Activated CD8-positive, alpha-beta memory T cell treated with anti-CD3 and anti-CD28 coated beads for 1 hour (primary cell): ENCODE results near the gene PSMC3IP.
"Not testable (repeated sequence)": the region's sequence is repeated elsewhere in the genome, so short reads cannot be mapped to it uniquely, and the experiment has no call there.

Experiments used
- DNase-seq, 2 donors: peaks; one replicate each; pipeline ENCODE4 v3.0.0-alpha.2; 2020; ENCODE audit warnings: low read depth in 1 of 2; ENCODE audit errors: extremely low read depth in 1 of 2

The PSMC3IP gene

DNA sequence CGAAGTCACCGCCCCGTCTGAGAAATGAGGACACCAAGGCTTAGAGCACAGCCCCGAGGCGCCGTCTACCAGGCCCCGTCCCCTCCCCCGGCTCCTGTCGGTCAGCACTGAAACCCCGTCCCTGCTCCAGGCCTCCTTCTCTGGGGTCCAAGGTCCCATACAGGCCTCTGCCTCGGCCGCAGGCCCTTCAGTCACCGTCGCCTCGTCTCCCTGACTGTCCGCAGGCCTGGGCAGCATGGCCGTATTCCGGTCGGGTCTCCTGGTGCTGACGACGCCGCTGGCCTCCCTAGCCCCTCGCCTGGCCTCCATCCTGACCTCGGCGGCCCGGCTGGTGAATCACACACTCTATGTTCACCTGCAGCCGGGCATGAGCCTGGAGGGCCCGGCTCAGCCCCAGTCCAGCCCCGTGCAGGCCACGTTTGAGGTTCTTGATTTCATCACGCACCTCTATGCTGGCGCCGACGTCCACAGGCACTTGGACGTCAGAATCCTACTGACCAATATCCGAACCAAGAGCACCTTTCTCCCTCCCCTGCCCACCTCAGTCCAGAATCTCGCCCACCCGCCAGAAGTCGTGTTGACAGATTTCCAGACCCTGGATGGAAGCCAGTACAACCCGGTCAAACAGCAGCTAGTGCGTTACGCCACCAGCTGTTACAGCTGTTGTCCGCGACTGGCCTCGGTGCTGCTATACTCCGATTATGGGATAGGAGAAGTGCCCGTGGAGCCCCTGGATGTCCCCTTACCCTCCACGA lies 15.0 kb downstream of the PSMC3IP start:
- DNase-seq = no peak

DNA sequence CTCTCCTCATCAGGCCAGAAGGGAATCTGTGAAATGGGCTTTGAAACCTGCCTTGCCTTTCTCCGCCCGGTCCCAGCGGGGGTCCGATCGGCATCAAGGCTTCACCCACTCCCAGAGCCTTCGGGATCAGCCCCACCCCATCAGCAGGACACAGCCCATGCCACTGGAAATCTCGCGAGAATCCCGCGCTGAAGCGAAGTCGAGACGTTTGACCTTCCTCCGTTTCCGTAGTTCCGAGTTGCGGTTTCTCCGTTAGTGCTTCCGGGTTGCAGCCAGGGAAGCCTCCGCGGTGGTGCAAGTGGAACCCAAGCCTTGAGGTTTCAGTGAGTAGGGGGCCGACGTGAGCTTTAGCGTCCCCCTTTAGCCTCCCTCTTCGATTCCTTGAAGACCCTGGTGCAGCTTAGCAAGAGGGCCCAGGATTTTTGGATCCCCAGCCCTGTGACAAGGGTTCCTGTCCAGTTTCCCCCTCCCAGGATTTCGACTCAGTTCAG lies 15.6 kb downstream of the PSMC3IP start, which contains the start of gene COASY:
COASY (plus strand) TSS at position 252 of the 491 bp plus-strand sequence. CDS start 475 bp downstream, outside the sequence.
- DNase-seq = peak; percentile 81

DNA sequence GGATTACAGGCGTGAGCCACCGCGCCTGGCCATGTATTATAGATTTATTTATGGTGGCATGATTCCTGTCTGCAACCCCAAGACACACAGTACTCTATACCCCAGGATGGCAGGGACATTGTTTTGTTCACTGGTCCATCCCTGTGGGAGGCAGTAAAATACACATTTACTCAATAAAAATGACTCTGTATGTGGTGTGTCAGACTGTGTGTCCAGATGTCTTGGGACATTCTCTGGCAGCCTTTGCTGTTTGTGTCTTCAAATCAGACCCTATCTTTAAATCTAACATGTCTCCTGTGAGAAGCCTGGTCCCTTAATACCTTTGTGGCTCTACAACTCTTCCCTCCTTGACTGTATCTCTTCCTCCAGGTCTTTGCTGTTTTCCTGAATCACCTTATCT lies 17.3 kb downstream of the PSMC3IP start:
- no peak for DNase-seq

DNA sequence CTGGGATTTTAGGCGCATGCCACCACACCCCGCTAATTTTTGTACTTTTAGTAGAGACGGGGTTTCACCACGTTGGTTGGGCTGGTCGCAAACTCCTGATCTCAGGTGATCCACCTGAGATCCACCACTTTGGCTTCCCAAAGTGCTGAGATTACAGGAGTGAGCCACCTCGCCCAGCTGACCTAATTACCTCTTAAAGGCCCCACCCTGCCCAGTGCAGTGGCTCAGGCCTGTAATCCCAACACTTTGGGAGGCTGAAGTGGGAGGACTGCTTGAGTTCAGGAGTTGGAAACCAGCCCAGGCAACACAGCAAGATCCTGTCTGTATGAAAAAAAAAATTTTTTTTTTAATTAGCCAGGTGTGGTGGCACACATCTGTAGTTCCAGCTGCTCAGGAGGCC lies 18.5 kb downstream of the PSMC3IP start:
- DNase-seq = no peak

DNA sequence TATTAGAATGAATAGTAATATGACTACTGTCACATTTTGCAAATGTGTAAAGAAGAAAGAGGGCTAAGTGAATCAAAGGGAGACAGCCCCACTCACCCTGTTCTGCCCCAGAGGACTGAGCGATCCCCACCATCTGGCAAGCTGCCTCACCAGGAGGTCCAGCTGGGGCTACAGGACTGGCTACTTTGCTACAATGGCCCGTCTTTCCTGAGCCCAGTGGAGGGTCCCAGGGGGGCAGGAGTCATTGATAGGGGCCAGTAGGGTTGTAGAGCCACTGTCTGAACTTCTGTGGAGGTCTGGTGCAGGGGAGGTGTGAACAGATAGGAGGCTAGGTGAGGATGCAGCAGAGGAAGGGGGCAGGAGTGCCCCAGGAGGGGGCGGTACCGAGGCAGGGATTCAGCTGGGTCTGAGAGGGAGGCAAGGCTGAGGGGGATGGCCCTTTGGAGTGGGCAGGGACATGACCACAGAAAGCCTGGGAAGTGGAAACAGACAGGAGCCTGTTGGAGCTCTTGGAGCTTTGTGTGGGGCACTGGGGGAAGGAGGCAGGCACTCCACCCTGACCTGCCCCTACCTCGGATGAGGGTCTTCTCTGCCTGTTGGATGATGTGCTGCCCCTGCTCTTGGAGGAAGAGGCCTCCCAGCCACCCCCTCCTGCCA lies 21.4 kb downstream of the PSMC3IP start:
- not testable (repeated sequence) for DNase-seq

DNA sequence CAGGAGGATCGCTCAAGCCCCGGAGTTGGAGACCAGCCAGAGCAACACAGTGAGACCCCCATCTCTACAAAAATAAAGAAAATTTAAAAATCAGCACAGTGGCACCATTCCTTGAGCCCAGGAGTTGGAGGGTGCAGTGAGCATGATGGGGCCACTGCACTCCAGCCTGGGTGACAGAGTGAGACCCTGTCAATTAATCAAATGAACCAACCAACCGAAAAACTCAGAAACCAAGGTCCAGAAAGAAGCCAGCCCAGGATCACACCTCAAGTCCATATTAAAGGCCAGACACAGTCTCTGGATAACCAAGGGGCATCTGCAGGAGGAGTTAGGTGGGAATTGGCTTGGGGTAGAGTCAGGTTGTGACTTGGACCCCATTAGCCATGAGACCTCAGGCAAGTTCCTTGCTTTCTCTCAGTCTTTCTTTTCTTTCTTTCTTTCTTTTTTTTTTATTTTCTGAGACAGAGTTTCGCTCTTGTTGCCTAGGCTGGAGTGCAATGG lies 22.4 kb downstream of the PSMC3IP start:
- no peak for DNase-seq

DNA sequence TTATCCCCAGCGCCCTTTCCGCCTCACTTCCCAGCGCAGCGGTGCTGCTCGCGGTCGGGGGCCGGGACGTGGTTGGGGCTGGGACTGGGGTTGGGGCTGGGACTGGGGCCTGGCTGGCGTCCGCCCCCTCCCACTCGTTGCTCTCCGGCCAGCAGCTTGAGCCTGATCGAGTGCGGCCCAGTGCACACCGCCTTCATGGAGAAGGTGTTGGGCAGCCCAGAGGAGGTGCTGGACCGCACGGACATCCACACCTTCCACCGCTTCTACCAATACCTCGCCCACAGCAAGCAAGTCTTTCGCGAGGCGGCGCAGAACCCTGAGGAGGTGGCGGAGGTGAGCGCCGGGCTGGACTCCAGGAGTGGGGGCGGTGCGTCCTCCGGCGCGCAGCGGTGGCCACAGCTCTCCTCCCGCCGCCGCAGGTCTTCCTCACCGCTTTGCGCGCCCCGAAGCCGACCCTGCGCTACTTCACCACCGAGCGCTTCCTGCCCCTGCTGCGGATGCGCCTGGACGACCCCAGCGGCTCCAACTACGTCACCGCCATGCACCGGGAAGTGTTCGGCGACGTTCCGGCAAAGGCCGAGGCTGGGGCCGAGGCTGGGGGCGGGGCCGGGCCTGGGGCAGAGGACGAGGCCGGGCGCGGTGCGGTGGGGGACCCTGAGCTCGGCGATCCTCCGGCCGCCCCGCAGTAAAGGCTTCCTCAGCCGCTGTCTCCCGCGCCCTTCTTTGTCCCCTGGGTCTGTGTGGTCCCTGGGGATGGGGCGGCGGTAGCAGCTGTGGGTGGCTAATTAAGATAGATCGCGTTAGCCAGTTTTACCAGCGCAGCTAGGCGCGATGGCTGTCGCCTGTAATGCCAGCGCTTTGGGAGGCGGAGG lies 23.0 kb downstream of the PSMC3IP start:
- peak; percentile 42 to 62 for DNase-seq

DNA sequence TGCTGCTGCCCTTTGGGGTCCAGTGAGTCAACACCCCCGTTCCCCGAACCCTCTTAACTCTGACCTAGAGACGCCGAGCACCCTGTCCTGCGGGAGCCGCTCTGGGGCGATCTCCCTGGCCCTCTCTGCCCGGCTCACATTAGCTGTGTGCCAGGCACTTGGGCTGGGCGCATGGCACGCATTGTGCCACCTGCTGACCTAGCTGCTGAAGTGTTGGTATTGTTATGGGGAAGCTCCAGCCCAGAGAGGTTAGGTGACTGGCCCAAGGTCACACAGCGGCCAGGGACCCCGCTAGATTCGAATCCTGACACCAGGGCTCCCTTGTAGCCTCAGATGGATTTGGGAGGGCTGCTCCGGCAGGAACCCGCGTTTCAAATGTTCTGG lies 23.7 kb downstream of the PSMC3IP start:
- no peak for DNase-seq

DNA sequence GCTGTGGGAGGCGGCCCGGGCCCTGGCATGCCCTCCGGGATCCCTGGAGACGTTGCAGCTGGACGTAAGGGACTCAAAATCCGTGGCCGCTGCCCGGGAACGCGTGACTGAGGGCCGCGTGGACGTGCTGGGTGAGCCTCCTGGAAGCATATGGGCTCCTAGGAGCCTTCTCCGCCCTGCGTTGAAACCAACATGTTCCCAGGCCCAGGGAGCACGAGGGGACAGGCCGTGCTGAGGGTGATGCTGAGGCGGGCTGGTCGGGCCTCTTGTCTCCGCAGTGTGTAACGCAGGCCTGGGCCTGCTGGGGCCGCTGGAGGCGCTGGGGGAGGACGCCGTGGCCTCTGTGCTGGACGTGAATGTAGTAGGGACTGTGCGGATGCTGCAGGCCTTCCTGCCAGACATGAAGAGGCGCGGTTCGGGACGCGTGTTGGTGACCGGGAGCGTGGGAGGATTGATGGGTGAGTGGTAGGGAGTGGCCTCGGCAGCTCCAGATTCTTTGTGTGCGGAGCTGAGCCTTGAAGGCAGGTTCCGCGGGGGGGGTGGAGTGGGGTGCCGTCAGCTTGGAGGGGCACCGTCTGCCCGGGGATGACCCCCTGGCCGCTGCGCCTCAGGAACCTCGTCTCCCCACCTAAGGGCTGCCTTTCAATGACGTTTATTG lies 24.2 kb downstream of the PSMC3IP start:
- DNase-seq = no peak

DNA sequence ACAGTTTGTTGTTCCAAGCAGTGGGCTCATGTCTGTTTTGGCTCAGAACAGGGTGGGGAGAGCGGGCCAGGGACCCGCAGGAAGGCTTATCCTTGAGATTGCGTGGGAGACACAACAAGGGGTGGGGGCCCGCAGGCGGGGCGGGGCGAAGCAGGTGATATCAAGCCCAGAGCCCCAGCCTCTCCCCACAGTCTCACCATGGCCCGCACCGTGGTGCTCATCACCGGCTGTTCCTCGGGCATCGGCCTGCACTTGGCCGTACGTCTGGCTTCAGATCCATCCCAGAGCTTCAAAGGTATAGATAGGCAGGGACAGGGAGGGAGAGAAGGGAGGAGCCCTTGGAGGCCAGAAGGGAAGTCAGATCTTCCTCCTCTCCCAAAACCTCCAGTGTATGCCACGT lies 24.8 kb downstream of the PSMC3IP start, which contains the start of gene HSD17B1:
HSD17B1 (plus strand) TSS at position 188 of the 400 bp plus-strand sequence; CDS start at position 199, 11 bp downstream.
- not testable (repeated sequence) for DNase-seq

DNA sequence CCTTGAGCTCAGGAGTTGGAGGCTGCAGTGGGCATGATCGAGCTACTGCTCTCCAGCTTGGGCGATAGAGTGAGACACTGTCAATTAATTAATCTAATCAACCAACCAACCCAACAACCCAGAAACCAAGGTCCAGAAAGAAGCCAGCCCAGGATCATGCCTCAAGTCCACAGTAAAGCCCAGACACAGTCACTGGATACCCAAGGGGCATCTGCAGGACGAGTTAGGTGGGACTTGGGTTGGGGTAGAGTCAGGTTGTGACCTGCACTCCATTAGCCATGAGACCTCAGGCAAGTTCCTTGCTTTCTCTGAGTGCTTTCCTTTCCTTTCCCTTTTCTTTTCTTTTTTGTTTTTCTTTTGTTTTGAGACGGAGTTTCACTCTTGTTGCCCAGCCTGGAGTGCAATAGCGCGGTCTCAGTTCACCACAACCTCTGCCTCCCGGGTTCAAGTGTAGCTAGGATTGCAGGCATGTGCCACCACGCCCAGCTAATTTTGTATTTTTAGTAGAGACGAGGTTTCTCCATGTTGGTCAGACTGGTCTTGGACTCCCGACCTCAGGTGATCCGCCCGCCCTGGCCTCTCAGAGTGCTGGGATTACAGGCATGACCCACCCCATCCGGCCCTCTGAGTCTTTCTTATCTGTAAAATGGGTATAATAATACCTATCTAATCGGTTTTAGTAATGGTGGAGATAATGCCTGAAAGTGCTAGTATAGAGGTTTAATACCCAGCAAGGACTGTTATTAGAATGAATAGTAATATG lies 28.4 kb downstream of the PSMC3IP start:
- no peak for DNase-seq

DNA sequence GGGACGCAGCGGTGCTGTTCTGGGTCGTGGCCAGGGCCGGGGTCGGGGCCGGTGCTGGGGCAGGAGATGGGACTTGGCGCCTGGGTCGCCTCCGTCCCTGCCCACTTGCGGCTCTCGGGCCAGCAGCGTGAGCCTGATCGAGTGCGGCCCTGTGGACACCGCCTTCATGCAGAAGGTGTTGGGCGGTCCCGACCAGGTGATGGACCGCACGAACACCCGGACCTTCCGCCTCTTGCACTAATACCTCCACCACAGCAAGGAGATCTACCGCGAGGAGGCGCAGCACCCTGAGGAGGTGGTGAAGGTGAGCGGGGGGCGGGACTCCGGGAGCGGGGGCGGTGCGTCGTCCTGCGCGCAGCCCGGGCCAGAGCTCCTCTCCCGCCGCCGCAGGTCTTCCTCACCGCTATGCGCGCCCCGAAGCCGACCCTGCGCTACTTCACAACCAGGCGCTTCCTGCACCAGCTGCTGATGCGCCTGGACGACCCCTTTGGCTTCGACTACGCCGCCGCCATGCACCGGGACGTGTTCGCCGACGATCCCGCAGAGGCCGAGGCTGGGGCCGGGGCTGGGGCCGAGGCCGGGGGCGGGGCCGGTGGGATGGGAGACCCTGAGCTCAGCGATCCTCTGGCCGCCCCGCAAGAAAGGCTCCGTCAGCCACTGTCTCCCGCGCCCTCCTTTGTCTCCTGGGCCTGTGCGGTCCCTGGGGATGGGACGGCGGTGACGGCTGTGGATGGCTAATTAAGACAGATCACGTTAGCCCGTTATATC lies 29.3 kb downstream of the PSMC3IP start:
- DNase-seq = peak; percentile 60 to 65

DNA sequence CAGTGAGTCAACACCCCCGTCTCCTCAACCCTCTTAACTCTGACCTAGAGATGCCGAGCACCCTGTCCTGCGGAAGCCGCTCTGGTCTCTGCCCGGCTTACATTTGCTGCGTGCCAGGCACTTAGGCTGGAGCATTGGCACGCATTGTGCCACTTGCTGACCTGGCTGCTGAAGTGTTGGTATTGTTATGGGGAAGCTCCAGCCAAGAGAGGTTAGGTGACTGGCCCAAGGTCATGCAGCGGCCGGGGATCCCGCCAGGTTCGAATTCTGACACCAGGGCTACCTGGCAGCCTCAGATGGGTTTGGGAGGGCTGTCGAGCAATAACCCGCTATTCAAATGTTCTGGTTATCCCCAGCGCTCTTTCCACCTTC lies 29.8 kb downstream of the PSMC3IP start:
- no peak for DNase-seq

DNA sequence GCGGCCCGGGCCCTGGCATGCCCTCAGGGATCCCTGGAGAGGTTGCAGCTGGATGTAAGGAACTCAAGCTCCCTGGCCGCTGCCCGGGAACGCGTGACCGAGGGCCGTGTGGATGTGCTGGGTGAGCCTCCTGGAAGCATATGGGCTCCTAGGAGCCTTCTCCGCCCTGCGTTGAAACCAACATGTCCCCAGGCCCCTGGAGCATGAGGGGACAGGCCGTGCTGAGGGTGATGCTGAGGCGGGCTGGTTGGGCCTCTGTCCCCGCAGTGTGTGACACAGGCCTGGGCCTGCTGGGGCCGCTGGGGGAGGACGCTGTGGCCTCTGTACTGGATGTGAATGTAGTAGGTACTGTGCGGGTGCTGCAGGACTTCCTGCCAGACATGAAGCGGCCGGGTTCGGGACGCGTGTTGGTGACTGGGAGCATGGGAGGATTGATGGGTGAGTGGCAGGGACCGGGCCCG lies 30.5 kb downstream of the PSMC3IP start:
- no peak for DNase-seq

DNA sequence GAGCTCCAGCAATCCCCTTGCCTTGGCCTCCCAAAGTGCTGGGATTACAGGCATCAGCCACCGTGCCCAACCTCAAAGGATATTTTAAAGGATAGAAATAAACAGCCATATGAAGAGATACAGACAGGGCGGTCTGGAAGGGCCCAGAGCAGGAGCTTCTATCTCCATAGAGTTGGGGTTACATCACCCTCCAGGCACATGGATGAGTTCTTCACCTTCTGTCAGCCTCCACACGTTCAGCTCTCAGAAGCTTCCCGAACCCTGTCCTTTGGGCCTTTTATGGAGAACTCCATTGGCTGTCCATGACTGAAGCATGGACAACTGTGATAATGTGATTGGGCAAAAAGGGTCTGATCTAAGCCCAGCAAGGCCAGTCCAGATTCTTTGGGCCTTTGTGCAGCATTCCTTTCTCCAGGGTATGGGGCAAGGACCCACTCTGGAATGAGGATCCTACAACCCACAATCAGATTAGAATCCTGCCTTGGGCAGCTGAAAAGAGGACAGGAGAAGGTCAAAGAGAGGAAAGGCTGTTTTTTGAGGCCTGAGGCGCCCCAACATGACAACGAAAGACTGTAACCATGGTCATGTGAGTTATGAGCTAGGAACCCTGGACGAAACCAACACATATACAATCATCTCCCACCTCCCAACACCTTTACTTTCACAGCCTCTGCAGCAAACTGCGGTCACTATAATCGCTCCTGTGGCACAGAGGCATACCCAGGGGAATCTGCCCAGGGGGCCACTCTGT lies 31.6 kb downstream of the PSMC3IP start:
- DNase-seq = not testable (repeated sequence)

DNA sequence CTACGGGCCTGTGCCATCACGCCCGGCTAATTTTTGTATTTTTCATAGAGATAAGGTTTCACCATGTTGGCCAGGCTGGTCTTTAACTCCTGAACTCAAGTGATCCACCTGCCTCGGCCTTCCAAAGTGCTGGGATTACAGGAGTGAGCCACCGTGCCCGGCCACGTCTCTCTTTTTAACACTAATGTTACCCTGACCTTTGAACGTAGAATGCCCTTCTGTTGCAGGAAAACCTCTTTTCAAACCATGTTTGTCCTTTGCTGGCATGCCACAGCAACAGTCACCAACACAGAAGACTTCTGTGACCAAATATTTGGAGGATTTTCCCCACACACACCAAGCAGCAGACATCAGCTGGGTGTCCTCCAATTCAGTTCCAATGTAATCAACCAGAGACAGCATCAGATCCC lies 32.6 kb downstream of the PSMC3IP start:
- no peak for DNase-seq

DNA sequence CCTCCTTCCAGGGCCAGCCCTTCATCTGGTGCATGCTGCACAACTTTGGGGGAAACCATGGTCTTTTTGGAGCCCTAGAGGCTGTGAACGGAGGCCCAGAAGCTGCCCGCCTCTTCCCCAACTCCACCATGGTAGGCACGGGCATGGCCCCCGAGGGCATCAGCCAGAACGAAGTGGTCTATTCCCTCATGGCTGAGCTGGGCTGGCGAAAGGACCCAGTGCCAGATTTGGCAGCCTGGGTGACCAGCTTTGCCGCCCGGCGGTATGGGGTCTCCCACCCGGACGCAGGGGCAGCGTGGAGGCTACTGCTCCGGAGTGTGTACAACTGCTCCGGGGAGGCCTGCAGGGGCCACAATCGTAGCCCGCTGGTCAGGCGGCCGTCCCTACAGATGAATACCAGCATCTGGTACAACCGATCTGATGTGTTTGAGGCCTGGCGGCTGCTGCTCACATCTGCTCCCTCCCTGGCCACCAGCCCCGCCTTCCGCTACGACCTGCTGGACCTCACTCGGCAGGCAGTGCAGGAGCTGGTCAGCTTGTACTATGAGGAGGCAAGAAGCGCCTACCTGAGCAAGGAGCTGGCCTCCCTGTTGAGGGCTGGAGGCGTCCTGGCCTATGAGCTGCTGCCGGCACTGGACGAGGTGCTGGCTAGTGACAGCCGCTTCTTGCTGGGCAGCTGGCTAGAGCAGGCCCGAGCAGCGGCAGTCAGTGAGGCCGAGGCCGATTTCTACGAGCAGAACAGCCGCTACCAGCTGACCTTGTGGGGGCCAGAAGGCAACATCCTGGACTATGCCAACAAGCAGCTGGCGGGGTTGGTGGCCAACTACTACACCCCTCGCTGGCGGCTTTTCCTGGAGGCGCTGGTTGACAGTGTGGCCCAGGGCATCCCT lies 34.1 kb downstream of the PSMC3IP start:
- no peak for DNase-seq
